ENCODE results near the gene COMMD6.

COMMD6 gene

GRCh38 chr13:75494491-75494890 lies 43.1 kb downstream of the COMMD6 start:
- no peak for TF ChIP-seq CTCF (IDR thresholded peaks at IDR 0.05; ENCODE audit: insufficient read depth, low read depth, low read length, missing control alignments)
- DNase-seq (ENCODE audit: low read depth): peak; percentile 5
- no peak overlapping the region for H3K4me3 ChIP-seq (ENCODE audit: low read length)

GRCh38 chr13:75493156-75493555 lies 44.5 kb downstream of the COMMD6 start:
- TF ChIP-seq CTCF (IDR thresholded peaks at IDR 0.05; ENCODE audit: insufficient read depth, low read depth, low read length, missing control alignments): no peak
- H3K4me3 ChIP-seq (ENCODE audit: low read length): no peak overlapping the region
- no peak for DNase-seq (ENCODE audit: low read depth)

GRCh38 chr13:75492389-75492788 lies 45.3 kb downstream of the COMMD6 start:
- TF ChIP-seq CTCF (IDR thresholded peaks at IDR 0.05; ENCODE audit: insufficient read depth, low read depth, low read length, missing control alignments): no peak
- DNase-seq (ENCODE audit: low read depth): peak; percentile 9
- no peak overlapping the region for H3K4me3 ChIP-seq (ENCODE audit: low read length)

GRCh38 chr13:75491376-75491775 lies 46.3 kb downstream of the COMMD6 start:
- H3K4me3 ChIP-seq (ENCODE audit: low read length): no peak overlapping the region
- no peak for TF ChIP-seq CTCF (IDR thresholded peaks at IDR 0.05; ENCODE audit: insufficient read depth, low read depth, low read length, missing control alignments)
- DNase-seq (ENCODE audit: low read depth): no peak

- DNase-seq (ENCODE audit: low read depth): peak; percentile 65
- no peak overlapping the region for H3K4me3 ChIP-seq (ENCODE audit: low read length)
- no peak for TF ChIP-seq CTCF (IDR thresholded peaks at IDR 0.05; ENCODE audit: insufficient read depth, low read depth, low read length, missing control alignments)
Observed at GRCh38 chr13:75489502-75490263, 48.0 kb downstream of the COMMD6 start.

- TF ChIP-seq CTCF (IDR thresholded peaks at IDR 0.05; ENCODE audit: insufficient read depth, low read depth, low read length, missing control alignments): no peak
- DNase-seq (ENCODE audit: low read depth): no peak
- no peak overlapping the region for H3K4me3 ChIP-seq (ENCODE audit: low read length)
Observed at GRCh38 chr13:75486146-75487062, 51.2 kb downstream of the COMMD6 start.

Measured in epithelial cell of esophagus (primary cell).